ENCODE data around the gene SPOCK2.

Gene SPOCK2, protein sequence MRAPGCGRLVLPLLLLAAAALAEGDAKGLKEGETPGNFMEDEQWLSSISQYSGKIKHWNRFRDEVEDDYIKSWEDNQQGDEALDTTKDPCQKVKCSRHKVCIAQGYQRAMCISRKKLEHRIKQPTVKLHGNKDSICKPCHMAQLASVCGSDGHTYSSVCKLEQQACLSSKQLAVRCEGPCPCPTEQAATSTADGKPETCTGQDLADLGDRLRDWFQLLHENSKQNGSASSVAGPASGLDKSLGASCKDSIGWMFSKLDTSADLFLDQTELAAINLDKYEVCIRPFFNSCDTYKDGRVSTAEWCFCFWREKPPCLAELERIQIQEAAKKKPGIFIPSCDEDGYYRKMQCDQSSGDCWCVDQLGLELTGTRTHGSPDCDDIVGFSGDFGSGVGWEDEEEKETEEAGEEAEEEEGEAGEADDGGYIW

DNA sequence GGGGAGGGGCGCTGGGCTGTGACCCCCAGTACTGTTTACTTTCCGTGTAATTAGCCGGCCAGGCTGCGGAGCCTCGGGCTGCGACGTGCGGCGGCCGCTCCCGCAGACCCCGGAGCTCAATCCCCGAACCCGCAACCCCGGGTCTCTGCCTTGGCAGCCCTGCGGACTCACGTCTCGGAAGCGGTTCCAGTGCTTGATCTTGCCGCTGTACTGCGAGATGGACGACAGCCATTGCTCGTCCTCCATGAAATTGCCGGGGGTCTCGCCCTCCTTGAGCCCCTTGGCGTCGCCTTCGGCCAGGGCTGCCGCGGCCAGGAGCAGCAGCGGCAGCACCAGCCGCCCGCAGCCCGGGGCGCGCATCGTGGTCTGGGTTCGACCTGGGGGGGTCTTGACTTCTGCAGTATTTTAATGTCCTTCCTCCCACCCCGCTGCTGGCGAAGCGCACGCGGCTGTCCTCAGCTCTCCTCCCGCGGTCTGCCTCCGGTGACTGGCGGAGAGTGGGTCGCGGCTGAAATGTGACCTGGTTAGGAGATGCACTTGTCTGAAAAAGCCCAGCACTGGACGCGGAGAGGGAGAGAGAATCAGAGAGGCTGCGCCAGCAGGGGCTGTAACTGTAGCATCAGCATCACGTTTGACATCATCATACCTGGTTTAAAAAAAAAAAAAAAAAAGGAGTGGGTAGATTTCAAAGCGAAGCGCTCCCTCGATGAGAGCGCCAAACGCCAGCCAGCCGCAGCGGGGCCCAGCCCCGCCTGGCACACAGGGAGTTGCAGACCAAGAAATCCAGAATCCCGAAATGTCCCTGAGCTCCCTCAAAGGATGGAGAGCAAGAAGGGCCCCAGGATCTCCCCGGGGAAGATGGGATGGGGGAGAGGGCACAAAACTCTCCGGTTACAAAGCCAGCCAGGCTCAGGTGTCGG is at the start of gene SPOCK2:
TSS of gene SPOCK2 (minus strand) at position 583 of the 920 bp plus-strand sequence. CDS start at position 360, 223 bp downstream.
- CTCF ChIA-PET = interaction anchor here (0.5 to 1.2 kb wide), 3 partner anchors 11 to 191 kb away, joined by 3 to 4 read pairs (median 3); no protein-coding TSS in a partner anchor
- Histone ChIP-seq H3K36me3 (ENCODE audit: control insufficient read depth in 2 of 2, insufficient read depth in 1 of 2, low read length in 2 of 2) (no peaks in the 10 kb centered on the region), H3K4me1 (ENCODE audit: control insufficient read depth, insufficient read depth, low read length) (peaks cover 8% of the 10 kb centered on the region), H3K9me3 (ENCODE audit: control insufficient read depth, insufficient read depth, low read depth, low read length) (no peaks in the 10 kb centered on the region), H3K4me3 (ENCODE audit: low read depth, low read length) (no peak within 1 kb of the TSS), H3K27ac (ENCODE audit: extremely low read depth, low read depth, low read length) (no peak within 1 kb of the TSS)
- no peak for TF ChIP-seq HOXA7 (CRISPR knock-in tag; IDR thresholded peaks at IDR 0.05; ENCODE audit: borderline replicate concordance)
- TF ChIP-seq ZNF292 (tag by site-specific recombination; IDR thresholded peaks at IDR 0.05; ENCODE audit: borderline replicate concordance, low read depth) = no peak
- TF ChIP-seq ZNF114 (tag by site-specific recombination; IDR thresholded peaks at IDR 0.05) = no peak
- TF ChIP-seq GFI1B (tag by site-specific recombination; IDR thresholded peaks at IDR 0.05) = no peak
- TF ChIP-seq, protein P1, sequence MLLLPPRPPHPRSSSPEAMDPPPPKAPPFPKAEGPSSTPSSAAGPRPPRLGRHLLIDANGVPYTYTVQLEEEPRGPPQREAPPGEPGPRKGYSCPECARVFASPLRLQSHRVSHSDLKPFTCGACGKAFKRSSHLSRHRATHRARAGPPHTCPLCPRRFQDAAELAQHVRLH (tag by site-specific recombination; IDR thresholded peaks at IDR 0.05) = no peak
- no peak for TF ChIP-seq ZBTB1 (tag by site-specific recombination; IDR thresholded peaks at IDR 0.05)
- TF ChIP-seq ZFP69B (tag by site-specific recombination; IDR thresholded peaks at IDR 0.05) = no peak
- no peak for TF ChIP-seq ZNF174 (tag by site-specific recombination; IDR thresholded peaks at IDR 0.05)
- POLR2A ChIA-PET = no interaction called here

DNA sequence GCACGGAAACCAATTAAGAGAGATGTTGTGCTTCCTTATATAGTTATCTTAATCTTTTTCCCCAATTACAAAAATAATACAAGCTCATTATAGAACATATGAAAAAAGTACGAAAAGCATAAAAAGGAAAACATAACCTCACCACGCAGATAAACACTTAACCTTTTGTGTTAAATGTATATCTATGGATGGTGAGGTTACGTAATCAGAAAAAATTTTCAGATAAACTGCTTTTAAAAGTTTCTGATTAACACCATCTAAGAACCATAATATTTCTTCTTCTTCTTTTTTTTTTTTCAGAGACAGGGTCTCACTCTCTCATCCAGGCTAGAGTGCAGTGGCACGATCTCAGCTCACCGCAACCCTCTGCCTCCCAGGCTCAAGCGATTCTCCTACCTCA is 49.2 kb upstream of the SPOCK2 start:
- H3K4me1 ChIP-seq (ENCODE audit: control insufficient read depth, insufficient read depth, low read length) = peaks cover 6% of the 10 kb centered on the region
- no peaks in the 10 kb centered on the region for H3K9me3 ChIP-seq (ENCODE audit: control insufficient read depth, insufficient read depth, low read depth, low read length)
- H3K36me3 ChIP-seq (ENCODE audit: control insufficient read depth in 2 of 2, insufficient read depth in 1 of 2, low read length in 2 of 2) = peaks cover 0 to 13% of the 10 kb centered on the region in 2 experiments; a peak in 1 of 3 replicates
- ChIA-PET CTCF (interaction anchor here (0.6 to 1.0 kb wide), 2 partner anchors 11 to 85 kb away, joined by 3 read pairs; no protein-coding TSS in a partner anchor), POLR2A (no interaction called here)
- no peak overlapping the region for H3K4me3 ChIP-seq (ENCODE audit: low read depth, low read length)
- no peak overlapping the region for H3K27ac ChIP-seq (ENCODE audit: extremely low read depth, low read depth, low read length)
- TF ChIP-seq, protein P2, sequence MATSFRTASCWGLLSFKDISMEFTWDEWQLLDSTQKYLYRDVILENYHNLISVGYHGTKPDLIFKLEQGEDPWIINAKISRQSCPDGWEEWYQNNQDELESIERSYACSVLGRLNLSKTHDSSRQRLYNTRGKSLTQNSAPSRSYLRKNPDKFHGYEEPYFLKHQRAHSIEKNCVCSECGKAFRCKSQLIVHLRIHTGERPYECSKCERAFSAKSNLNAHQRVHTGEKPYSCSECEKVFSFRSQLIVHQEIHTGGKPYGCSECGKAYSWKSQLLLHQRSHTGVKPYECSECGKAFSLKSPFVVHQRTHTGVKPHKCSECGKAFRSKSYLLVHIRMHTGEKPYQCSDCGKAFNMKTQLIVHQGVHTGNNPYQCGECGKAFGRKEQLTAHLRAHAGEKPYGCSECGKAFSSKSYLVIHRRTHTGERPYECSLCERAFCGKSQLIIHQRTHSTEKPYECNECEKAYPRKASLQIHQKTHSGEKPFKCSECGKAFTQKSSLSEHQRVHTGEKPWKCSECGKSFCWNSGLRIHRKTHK (tag by site-specific recombination; IDR thresholded peaks at IDR 0.05) = no peak
- TF ChIP-seq KLF9 (tag by site-specific recombination; IDR thresholded peaks at IDR 0.05; ENCODE audit: low read depth) (no peak), ZNF23 (tag by site-specific recombination; IDR thresholded peaks at IDR 0.05; ENCODE audit: borderline replicate concordance) (no peak), ZNF10 (tag by site-specific recombination; IDR thresholded peaks at IDR 0.05) (no peak), ZNF549 (tag by site-specific recombination; IDR thresholded peaks at IDR 0.05) (no peak), ZSCAN30 (tag by site-specific recombination; IDR thresholded peaks at IDR 0.05) (no peak), ZBTB17 (tag by site-specific recombination; IDR thresholded peaks at IDR 0.05) (no peak), ZNF302 (tag by site-specific recombination; IDR thresholded peaks at IDR 0.05; ENCODE audit: low read depth) (no peak), ZNF112 (tag by site-specific recombination; IDR thresholded peaks at IDR 0.05) (no peak), ZNF324 (tag by site-specific recombination; IDR thresholded peaks at IDR 0.05) (no peak), ZNF658 (tag by site-specific recombination; IDR thresholded peaks at IDR 0.05) (no peak), ZNF830 (tag by site-specific recombination; IDR thresholded peaks at IDR 0.05; ENCODE audit: low read depth) (no peak), SP3 (tag by site-specific recombination; IDR thresholded peaks at IDR 0.05) (no peak), ZNF777 (tag by site-specific recombination; IDR thresholded peaks at IDR 0.05; ENCODE audit: borderline replicate concordance) (no peak), RBAK (tag by site-specific recombination; IDR thresholded peaks at IDR 0.05) (no peak), GLIS1 (tag by site-specific recombination; IDR thresholded peaks at IDR 0.05) (no peak), ZNF391 (tag by site-specific recombination; IDR thresholded peaks at IDR 0.05; ENCODE audit: borderline replicate concordance, low read depth) (no peak)
- TF ChIP-seq, protein P3, sequence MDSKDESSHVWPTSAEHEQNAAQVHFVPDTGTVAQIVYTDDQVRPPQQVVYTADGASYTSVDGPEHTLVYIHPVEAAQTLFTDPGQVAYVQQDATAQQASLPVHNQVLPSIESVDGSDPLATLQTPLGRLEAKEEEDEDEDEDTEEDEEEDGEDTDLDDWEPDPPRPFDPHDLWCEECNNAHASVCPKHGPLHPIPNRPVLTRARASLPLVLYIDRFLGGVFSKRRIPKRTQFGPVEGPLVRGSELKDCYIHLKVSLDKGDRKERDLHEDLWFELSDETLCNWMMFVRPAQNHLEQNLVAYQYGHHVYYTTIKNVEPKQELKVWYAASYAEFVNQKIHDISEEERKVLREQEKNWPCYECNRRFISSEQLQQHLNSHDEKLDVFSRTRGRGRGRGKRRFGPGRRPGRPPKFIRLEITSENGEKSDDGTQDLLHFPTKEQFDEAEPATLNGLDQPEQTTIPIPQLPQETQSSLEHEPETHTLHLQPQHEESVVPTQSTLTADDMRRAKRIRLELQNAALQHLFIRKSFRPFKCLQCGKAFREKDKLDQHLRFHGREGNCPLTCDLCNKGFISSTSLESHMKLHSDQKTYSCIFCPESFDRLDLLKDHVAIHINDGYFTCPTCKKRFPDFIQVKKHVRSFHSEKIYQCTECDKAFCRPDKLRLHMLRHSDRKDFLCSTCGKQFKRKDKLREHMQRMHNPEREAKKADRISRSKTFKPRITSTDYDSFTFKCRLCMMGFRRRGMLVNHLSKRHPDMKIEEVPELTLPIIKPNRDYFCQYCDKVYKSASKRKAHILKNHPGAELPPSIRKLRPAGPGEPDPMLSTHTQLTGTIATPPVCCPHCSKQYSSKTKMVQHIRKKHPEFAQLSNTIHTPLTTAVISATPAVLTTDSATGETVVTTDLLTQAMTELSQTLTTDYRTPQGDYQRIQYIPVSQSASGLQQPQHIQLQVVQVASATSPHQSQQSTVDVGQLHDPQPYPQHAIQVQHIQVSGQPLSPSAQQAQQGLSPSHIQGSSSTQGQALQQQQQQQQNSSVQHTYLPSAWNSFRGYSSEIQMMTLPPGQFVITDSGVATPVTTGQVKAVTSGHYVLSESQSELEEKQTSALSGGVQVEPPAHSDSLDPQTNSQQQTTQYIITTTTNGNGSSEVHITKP (tag by site-specific recombination; IDR thresholded peaks at IDR 0.05) = no peak
- TF ChIP-seq, protein P4, sequence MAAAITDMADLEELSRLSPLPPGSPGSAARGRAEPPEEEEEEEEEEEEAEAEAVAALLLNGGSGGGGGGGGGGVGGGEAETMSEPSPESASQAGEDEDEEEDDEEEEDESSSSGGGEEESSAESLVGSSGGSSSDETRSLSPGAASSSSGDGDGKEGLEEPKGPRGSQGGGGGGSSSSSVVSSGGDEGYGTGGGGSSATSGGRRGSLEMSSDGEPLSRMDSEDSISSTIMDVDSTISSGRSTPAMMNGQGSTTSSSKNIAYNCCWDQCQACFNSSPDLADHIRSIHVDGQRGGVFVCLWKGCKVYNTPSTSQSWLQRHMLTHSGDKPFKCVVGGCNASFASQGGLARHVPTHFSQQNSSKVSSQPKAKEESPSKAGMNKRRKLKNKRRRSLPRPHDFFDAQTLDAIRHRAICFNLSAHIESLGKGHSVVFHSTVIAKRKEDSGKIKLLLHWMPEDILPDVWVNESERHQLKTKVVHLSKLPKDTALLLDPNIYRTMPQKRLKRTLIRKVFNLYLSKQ (tag by site-specific recombination; IDR thresholded peaks at IDR 0.05; ENCODE audit: borderline replicate concordance) = no peak
